HG03280 (cell line): ENCODE results near the gene JMJD1C.
"Not testable (repeated sequence)": the region's sequence is repeated elsewhere in the genome, so short reads cannot be mapped to it uniquely, and the experiment has no call there.

Experiments
- ATAC-seq: cut with Tn5 transposase; IDR thresholded peaks from one replicate; pipeline ENCODE4 v1.9.1; 2021; ENCODE audit warnings: mild to moderate bottlenecking, moderate library complexity; ENCODE audit not compliant: unreplicated experiment

Gene JMJD1C

DNA sequence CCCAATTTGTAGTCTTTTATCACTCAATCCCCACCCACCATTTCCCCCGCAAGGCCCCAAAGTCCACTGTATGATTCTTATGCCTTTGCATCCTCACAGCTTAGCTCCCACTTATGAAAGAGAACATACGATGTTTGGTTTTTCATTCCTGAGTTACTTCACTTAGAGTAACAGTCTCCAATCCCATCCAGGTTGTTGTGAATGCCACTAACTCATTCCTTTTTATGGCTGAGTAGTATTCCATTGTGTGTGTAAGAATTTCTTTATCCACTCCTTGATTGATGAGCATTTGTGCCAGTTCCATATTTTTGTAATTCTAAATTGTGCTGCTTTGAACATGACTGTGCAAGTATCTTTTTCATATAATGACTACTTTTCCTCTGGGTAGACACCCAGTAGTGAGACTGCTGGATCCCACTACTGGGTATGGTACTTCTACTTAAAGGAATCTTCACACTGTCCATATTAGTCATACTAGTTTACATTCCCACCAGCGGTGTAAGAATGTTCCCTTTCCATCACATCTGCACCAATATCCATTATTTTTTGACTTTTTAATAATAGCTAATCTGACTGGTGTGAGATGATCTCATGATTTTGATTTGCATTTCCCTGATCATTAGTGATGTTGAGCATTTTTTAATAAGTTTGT, 152.6 kb downstream of the JMJD1C start:
- no peak for ATAC-seq

GRCh38 chr10:63308628-63309027, 157.1 kb downstream of the JMJD1C start:
- no peak for ATAC-seq

GRCh38 chr10:63304146-63304545, 161.6 kb downstream of the JMJD1C start:
- ATAC-seq, result no peak

DNA sequence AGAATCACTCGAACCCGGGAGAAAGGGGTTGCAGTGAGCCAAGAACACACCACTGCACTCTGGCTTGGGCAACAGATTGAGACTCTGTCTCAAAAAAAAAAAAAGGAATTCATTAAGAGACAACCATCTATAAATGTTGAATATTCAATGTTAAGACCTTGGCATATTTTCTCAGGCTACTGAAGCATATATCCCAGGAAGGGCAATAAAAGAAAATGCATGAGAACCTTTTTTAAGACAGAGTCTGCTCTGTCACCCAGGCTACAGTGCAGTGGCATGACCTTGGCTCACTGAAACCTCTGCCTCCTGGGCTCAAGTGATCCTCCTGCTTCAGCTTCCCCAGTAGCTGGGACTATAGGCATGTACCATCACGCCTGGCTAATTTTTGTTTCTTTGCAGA, 165.0 kb downstream of the JMJD1C start:
- ATAC-seq, result no peak

DNA sequence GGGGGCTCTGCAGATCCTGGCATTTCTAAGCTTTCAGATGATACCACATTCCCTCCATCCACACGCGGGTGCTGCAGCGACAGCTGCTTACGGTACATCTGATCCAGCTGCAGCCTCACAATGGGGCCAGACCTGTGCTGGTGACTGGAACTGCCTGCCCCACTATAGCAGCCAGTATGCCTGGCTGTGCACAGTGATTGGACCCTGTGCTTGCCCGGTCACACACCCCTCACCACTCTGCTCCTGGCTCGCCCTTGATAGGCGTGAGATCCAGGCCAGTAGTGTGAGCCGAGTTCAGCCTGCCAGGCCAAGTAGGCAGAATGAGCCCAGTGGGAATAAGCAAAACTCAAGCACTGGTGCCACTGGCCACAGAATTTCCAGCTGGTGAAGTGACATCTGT, 167.8 kb downstream of the JMJD1C start:
- ATAC-seq, result no peak

DNA sequence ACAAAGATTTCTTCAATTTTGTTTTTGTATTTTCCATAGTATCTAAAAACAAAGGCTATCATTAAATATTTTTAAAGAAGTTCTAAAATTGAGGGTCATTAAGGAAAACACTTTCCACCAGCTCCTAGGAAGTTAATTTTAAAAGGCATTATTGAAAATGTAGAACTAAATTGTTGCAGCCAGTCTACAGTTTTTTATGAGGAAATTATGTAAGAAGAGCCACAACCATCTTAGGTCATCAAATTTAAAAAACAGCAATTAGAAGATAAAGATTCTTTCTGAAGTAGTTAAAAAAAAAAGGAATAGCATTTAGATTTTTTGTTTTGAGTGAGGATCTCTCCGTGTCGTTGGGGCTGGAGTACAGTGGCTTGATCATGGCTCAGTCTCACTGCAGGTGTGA, 171.0 kb downstream of the JMJD1C start:
- ATAC-seq, result no peak

DNA sequence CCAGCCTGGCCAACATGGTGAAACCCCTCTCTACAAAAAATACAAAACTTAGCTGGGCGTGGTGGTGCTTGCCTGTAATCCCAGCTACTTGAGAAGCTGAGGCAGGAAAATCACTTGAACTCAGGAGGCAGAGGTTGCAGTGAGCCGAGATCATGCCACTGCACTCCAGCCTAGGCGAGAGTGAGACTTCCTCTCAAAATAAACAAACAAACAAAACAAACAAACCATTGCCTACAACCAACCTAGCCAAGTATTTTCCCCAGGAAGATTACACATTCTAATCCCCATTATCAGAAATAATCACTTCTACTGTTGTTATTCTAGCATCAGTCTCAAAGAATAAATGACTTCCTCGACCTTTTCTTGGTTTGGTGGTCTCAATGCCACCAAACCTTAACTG, 172.9 kb downstream of the JMJD1C start:
- not testable (repeated sequence) for ATAC-seq

DNA sequence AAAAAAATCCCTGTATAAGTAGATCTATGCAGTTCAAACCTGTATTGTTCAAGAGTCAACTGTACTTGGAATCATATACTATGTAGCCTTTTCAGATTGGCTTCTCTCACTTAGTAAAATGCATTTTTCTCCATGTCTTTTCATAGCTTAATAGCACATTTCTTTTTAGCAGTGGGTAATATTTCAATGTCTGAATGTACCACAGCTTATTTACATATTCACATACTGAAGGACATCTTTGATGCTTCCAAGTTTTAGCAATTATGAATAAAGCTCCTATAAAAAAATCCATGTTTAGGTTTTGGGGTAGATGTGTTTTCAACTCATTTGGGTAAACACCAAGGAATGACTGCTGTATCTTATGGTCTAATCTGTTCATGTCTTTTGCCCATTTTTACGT, 177.6 kb downstream of the JMJD1C start:
- ATAC-seq, result no peak

DNA sequence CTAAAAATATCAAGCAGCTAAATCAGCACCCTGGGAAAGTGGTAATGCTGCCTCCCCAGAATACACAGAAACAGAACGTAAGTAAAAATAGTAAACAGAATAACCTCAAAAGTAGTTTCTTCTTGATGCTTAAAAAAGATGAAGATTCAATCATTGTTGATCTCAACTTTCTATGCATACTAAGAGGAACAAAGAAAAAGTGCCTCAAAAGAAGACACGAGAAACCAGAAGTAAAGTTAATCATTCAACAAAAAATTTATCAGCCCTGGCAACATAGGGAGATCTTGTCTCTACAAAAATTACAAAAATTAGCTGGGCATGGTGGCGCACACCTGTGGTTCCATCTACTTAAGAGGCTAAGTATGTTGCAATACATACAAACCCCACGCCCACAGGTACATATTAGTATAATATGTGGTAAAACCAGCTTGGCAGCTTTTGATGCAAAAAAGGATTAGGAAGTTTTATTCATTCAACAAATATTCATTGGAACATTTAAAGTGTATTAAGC, 179.0 kb downstream of the JMJD1C start:
- peak; percentile 70 for ATAC-seq

DNA sequence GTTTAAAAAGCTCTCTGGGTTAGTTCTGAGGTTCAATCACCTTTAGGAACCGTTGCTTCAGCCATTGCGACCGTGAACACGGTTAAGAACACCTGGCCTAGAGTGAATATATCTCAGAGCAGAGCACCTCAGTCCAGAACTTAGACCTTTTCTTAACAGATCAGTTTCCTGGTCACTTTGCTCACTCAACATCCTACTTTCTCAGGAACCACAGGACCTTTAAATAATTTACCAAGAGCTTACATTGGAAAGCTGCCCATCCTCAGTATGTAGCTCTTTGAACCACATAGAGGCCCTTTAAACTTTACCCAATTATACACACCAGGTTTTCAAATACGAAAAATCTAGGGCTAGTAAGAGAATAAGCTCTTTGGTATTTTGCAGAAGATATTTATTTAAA, 179.4 kb downstream of the JMJD1C start:
- ATAC-seq, result peak; percentile 28

- not testable (repeated sequence) for ATAC-seq
Observed at GRCh38 chr10:63283901-63284300, 181.9 kb downstream of the JMJD1C start.

DNA sequence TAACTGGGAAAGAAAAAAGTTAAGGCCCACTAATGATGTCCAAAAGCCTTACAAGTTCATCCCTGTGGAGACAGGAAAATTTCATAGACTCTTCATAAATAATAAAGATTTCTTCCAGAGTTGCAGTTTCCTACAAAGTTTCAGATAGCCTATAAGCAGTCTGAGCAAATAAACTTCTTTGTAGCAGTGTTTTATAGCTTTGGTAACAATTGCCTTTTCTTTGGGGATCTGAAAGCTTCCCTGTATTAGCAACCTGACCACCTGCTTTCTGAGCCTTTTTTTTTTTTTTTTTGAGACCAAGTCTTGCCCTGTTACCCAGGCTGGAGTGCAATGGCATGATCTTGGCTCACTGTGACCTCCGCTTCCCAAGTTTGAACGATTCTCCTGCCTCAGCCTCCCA, 182.7 kb downstream of the JMJD1C start:
- ATAC-seq, result no peak

- ATAC-seq, result no peak
Observed at GRCh38 chr10:63281967-63282366, 183.8 kb downstream of the JMJD1C start.

- no peak for ATAC-seq
Observed at GRCh38 chr10:63280386-63280785, 185.4 kb downstream of the JMJD1C start.

DNA sequence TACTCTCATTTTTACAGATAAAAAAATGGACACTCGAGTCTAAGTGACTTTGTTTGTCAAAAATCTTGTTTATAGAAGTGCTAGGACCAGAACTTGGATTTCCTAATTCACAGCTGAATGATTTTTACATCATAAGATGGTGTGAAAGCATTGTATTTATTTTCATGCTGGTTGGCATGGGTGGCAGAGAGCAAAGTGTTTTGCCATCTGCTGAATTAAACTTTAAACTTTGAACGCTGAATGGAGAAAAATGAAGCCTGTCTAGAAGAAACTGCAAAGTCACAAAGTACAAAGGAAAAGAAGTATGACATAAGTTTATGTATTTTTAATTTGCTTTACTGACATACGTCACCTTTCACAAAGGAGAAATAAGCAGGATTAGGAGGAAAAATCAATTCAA, 190.7 kb downstream of the JMJD1C start:
- no peak for ATAC-seq

- ATAC-seq, result no peak
Observed at GRCh38 chr10:63273577-63273976, 192.2 kb downstream of the JMJD1C start.

DNA sequence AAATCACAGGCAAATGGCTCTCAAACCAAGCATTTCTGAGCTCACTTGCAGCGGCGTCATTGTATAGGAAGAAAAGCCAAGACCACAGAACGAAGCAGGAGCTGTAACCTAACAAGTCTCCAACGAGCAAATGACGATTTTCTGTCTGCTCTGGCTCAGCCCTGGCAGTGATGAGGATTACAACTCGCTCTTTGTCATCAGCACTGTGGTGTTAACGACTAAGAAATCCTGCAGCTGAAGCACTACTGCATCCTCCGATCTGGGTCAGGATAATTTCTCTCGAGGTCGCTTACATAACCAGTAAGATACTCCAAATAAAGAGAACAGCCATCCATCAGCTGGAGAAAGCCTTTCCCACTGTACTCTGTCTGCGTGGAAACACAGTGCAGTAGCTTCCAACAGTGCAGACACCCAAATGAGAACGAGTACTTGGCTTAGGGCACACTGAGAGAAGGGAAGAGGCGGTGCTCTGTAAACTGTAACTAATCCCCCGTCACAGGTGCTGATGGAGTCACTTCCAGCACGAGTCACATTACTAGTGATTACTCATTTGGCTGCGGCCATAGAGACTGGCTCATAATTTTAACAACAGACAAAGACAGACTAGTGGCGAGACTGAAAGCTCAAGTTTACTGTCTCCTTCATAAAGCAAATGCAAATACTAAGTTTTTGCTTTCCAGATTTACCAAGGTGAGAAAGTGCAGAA, 196.8 kb downstream of the JMJD1C start:
- peak; percentile 97 for ATAC-seq

DNA sequence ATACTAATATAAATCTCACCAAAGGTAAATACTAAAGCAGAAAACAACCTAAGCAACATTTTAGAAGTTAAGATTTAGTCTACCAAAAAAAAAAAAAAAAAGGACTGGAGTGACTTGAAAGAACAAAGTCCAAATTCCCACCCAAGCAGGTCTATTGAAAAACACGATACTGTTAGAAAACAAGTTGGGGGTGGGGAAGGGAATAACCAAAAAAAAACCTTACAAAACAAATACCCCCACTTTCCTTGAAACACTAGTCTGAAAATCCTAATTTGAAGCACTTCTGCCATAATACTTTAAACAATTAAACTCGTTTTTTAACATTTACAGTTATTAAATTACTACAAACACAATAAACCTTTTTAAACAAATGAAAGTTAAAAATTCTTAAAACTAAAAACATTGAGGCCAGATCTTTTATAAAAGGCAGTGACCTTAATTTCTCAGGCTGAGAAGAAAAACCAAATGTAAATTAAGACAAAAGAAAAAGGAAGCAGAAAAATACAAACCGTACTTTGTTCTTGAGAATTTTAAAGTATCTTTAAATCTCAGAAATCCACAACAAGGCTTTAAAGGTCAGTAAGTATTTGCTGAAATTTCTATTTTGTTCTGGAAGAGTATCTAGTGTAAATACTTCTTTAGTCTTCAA, 197.5 kb downstream of the JMJD1C start:
- ATAC-seq, result no peak

GRCh38 chr10:63267414-63268148, 198.2 kb downstream of the JMJD1C start:
- no peak for ATAC-seq

DNA sequence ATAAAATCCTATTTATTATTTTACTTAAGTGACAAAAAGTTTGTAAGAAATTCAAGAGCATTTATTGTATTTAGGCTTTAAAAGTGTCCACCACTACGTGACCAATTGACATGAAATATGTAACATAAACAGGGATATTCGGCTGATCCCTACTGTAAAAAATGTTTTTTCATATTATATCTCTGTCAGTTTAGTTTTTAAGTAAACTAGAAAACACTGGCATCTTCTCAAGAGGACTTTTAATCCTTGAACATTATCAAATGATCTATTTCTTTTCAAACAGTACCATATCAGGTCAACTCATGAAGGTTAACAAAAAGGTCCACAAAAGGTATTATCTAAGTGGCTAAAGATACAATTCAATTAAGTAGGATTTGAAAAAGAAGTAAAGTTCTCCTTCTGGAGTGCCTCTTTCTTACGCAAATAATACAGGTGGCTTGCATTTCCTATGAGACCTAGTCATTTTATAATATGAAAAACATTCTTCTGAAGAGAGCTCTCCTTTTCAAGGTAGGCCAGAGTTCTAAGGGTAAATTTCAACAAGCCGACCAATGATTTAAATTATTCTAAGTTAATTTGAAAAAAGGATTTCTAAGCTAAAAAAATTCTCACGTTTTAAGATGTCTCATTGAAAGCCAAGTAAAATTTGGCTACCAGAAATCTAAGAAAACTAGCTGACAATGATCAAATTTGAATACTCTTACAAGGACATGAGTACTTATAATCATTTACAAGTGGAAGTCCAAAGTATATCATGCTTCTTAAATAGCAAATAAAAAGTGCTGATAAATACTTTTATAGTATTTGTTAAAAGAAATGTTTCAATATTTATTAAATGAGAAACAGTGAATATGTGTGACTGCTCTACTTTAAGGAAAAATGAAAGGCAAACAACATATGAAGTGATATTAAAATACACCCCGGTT, 199.1 kb downstream of the JMJD1C start:
- ATAC-seq, result no peak
